Cardiac septum (tissue), 1 donor: ENCODE data around the gene RNF150. TPM values are rescaled to one million over a fixed set of nuclear protein-coding genes. Genes with fewer than 3 reads are reported as not detected.

Source experiments
- DNase-seq: peaks from one replicate; pipeline ENCODE4 v3.0.0-alpha.2; 2020; ENCODE audit warnings: low spot score
- intact Hi-C: fragments of 100-400 bp; cut with DNase I; formaldehyde crosslinking; loops from one replicate; pipeline ENCODE4 v1.14.0; 2022
- total RNA-seq: library from RNA; stranded (reverse); fragmentation: NEBNext Ultra II Directional; extraction: Animal tissue kit (Norgen Biotek cat#: 25700); gene quantifications from one replicate; pipeline ENCODE4 v1.2.1, GENCODE V29; 2021
- donor health status: DM: no; HTN: no; CAD: no.

The RNF150 gene
- total RNA-seq, 1 donor from 2014 or later, result 69.2 TPM

DNA sequence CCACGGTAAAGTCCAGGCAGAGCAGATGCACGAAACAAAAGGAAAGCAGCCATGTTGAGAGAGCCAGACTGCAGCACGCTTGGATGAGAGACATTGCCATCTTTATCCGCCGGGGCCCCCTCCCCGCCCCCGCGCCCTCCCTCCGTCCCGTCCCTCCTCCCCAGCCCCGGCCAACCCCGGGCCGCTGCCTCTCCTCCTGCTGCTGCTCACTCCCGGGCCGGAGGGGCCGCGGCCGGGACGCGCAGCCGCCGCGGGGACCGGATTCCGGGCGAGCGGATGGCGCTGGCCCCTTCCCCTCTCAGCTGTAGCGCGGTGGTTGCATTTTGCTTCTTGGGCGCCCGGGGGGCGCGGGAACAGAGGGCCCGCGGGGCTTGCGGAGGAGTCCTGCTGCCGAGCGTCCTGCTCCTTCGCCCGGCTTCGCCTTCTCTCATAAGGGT lies 542 bp downstream of the RNF150 start:
- DNase-seq, result peak; percentile 78
- intact Hi-C loops, result loop anchor here (2.0 to 10.0 kb wide), 9 partner anchors 86 to 488 kb away; no protein-coding TSS in a partner anchor

GRCh38 chr4:141132072-141132708 lies 1.1 kb downstream of the RNF150 start:
- DNase-seq, result no peak

DNA sequence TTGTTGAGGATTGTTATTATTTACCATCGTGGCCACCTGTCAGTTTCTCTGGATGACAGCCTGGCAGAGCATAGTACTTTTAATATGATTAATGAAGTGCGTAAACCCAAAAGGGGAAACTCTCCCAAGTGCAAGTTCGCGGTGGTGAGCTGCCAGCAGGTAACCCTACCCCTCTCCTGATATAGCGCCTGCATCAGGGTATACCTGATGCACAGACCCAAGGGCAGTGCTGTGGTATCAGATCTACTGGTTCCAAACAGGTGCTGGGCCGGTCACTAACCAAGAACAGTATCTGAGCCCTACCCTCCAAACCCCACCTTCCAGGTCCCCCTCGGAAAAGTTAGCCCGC lies 1.6 kb downstream of the RNF150 start:
- intact Hi-C loops, result loop anchor here (2.0 to 10.0 kb wide), 10 partner anchors 57 to 487 kb away; no protein-coding TSS in a partner anchor
- DNase-seq, result no peak

More at GRCh38 chr4:141132072-141132708, 1.1 kb downstream of the RNF150 start:
- intact Hi-C loops, result loop anchor here (2.0 to 10.0 kb wide), 9 partner anchors 85 to 487 kb away; no protein-coding TSS in a partner anchor

DNA sequence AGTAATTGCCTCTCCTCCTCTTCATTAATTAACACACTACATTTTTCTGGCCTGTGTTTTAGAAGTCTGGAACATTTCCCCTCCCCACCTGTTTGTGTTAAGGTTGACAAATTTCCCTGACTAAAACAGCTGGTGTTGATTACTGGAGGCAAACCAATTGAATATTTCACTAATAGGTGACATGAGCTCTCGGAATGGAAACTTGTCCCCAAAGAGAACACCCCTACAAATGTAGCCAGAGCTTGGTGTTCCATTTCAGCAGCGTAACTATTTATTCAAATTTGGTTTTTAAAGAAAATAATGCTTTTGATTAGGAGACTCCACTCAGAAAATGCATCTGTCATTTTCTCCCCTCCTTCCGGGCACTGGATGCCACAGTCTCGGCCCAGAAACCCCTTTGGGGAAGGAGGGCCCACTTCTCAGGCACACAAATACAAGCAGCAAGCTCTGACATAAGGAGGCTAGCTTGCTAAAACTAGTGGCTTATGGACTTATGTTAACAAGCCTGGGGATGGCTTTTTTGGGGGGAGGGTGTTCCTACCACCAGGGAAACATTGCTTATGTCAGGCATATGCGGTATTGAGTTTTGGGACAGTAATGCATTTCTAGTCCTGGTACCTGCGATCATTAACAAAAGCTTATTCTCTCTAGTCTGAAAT lies 2.2 kb downstream of the RNF150 start:
- intact Hi-C loops, result loop anchor here (2.0 to 10.0 kb wide), 8 partner anchors 56 to 486 kb away; no protein-coding TSS in a partner anchor
- no peak for DNase-seq

- no peak for DNase-seq
- intact Hi-C loops, result no loop called here
Measured at GRCh38 chr4:141127884-141128283, 5.4 kb downstream of the RNF150 start.

DNA sequence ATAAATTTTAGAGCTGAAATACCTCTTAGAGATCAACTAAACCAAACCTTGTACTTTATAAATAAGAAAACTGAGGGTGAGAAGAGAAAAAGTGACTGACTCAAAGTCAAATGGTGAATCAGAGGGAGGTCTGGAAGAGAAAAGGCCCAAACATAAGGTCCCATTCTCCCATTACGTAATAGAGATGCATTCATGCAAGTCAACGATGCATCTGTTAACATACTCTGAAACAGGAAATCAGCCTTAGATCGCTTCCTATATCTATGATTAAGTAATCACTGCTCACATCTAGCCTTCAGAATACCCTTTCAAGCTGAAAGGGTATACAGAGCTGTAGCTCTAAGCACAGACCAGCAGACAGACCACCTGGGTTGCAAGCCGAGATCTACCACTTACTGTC lies 6.5 kb downstream of the RNF150 start:
- intact Hi-C loops, result no loop called here
- no peak for DNase-seq

- no peak for DNase-seq
- intact Hi-C loops, result no loop called here
Measured at GRCh38 chr4:141124224-141124623, 9.0 kb downstream of the RNF150 start.

DNA sequence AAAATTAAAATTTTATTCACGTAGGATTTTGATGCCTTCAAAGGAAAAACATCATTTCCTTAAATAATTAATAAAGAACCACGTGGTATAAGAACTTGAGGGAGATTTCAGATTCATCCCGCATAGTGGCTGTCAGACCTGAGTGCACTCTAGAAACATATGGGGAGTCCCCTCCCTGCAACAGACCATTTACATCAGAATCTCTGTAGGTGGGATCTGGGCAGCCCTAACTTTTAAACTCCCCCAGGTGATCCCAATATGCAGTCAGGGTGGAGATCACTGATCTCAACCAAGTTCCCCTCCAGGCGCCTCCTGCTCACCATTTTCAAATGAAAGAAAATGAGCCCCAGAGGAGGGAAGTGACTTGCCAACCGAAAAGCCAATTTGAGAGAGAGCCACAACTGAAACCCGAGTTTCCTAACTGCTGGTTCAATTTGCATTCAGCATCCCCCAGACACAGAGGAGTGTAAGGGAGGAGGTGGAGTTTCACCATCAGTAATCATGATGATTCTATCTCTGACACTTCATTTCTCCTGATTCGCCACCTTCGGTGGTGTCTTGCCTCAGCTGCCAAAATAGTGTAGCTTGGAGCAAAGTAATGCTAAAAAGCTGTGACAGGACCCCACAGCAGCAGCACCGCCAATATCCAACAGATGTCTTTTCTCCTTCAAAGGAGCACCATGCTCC lies 11.4 kb downstream of the RNF150 start:
- no peak for DNase-seq
- intact Hi-C loops, result no loop called here

GRCh38 chr4:141121101-141121500 lies 12.2 kb downstream of the RNF150 start:
- intact Hi-C loops, result no loop called here
- DNase-seq, result no peak

- DNase-seq, result no peak
- intact Hi-C loops, result no loop called here
Measured at GRCh38 chr4:141120036-141120593, 13.2 kb downstream of the RNF150 start.

- no peak for DNase-seq
- intact Hi-C loops, result no loop called here
Measured at GRCh38 chr4:141119071-141119470, 14.2 kb downstream of the RNF150 start.

DNA sequence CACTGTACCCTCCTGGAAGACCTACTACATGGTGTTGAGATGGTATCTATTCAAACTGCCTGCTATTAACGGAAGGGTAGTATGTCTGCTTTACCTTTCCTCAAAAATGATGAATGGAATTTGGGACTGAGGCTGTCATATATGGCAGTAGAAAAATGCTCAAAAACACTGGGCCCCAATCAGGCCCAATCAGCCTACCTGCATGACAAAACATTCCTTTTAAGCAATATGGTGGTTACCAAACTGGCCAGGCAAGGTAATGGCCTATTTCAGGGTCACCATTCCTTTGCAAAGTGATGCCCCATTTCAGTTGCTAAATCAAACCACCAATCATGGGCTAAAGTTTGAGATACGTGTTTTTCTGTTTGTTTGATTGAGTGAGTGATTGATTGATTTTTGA lies 14.9 kb downstream of the RNF150 start:
- intact Hi-C loops, result no loop called here
- no peak for DNase-seq

- intact Hi-C loops, result no loop called here
- DNase-seq, result no peak
Measured at GRCh38 chr4:141117935-141118334, 15.3 kb downstream of the RNF150 start.

GRCh38 chr4:141109983-141110382 lies 23.3 kb downstream of the RNF150 start:
- intact Hi-C loops, result no loop called here
- no peak for DNase-seq

GRCh38 chr4:141107927-141108326 lies 25.3 kb downstream of the RNF150 start:
- intact Hi-C loops, result no loop called here
- no peak for DNase-seq

DNA sequence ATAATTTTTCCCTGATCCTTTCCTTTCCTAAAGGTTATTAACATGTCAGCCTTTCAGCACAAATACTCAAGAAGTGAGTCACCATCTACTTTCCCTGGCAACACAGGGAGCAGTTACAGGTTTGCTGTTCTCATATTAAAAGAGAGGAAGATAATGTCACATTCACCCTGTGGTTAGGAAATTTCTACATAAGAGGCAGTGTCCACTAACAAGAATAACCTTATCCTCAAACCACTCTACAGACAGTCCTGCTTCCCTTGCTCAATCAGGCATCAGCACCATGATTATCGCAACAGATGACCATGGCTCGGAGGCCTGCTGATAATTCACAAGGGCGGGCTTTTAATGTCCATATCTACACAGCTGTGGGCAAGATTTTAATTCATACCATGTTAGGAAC lies 30.9 kb downstream of the RNF150 start:
- intact Hi-C loops, result no loop called here
- no peak for DNase-seq

GRCh38 chr4:141101511-141101910 lies 31.8 kb downstream of the RNF150 start:
- DNase-seq, result no peak
- intact Hi-C loops, result no loop called here

DNA sequence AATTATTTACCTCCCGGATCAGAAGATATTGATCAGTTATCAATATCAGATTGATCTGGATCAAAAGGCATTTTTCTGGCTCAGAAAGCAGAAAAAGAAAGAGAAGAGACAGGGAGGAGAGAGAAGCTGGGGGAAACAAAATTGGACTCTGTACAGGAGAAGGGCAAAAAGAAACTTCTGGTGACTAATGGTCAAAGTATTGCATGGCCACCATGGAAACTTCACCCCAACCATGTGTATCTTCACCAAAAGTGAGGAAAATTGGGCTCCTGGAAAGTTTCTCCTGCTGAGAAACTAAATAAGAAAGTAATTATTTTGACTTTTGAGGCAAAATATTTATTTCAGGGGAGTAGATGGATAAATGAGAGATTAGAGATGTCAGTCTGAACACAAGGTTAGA lies 33.9 kb downstream of the RNF150 start:
- DNase-seq, result no peak
- intact Hi-C loops, result no loop called here

- DNase-seq, result no peak
- intact Hi-C loops, result no loop called here
Measured at GRCh38 chr4:141098163-141098562, 35.1 kb downstream of the RNF150 start.

DNA sequence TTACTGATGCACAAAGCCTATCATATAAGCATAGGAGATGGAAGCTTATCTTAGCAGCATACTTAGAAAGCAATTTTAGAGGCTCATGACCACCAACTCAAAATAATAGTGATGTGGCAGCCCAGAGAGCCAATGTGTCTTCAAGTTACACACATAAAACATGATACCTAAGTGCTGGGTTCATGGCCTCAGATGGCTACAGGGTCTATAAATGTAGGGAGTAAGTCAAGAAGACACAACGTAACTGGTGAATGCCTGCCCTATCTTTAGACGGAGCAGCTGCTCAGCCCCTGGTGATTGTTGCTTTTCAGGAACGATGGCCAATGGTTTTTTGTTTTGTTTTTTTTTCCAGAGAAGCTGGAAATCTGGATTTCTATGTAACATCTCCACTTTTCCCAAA lies 42.8 kb downstream of the RNF150 start:
- DNase-seq, result no peak
- intact Hi-C loops, result no loop called here
